ENCODE data around the gene CD300LG.

DNA sequence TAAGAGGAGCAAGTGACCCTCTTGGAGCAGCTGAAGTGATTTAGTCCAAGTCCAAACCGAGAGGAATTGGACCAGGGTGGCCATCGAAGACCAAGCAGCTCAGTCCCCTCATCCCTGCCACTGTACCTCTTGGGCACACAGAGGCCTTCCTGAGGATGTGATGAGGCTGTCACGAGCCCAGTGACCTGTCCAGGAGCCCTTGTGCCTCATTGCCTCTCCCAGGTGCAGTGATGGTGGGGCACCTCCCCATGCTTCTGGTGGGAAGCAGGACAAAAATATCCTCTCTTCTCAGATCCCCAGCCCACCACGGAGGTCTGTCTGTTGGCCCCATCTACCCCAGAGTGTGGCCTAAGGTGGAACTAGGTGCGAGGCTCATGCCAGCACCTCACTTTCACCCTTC is 2.7 kb upstream of the CD300LG start:
- TF ChIP-seq POLR2A (IDR thresholded peaks at IDR 0.05) (no peak), POLR2AphosphoS5 (IDR thresholded peaks at IDR 0.05) (no peak), EP300 (IDR thresholded peaks at IDR 0.05) (no peak)
- TF ChIP-seq, protein P1, sequence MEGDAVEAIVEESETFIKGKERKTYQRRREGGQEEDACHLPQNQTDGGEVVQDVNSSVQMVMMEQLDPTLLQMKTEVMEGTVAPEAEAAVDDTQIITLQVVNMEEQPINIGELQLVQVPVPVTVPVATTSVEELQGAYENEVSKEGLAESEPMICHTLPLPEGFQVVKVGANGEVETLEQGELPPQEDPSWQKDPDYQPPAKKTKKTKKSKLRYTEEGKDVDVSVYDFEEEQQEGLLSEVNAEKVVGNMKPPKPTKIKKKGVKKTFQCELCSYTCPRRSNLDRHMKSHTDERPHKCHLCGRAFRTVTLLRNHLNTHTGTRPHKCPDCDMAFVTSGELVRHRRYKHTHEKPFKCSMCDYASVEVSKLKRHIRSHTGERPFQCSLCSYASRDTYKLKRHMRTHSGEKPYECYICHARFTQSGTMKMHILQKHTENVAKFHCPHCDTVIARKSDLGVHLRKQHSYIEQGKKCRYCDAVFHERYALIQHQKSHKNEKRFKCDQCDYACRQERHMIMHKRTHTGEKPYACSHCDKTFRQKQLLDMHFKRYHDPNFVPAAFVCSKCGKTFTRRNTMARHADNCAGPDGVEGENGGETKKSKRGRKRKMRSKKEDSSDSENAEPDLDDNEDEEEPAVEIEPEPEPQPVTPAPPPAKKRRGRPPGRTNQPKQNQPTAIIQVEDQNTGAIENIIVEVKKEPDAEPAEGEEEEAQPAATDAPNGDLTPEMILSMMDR (IDR thresholded peaks at IDR 0.05): no peak

Data from stomach (tissue), 4 donors.